Neural progenitor cell (in vitro differentiated cells): Measurements from ENCODE around the gene ACKR3. TPM values are rescaled to one million over a fixed set of nuclear protein-coding genes. Genes with fewer than 3 reads are reported as not detected.

Experiments
- DNase-seq: peaks from one replicate; pipeline ENCODE4 v3.0.0-alpha.2; 2016; ENCODE audit warnings: low spot score
- H2AFZ ChIP-seq: fragments of 200-600 bp; sonication (generic); replicated peaks from 2 replicates; pipeline ENCODE4 v1.6.1; 2016; ENCODE audit warnings: antibody characterized with exemption
- H3F3A ChIP-seq: fragments of 200-600 bp; sonication (generic); 2 replicates; pipeline ENCODE4 v1.6.1; 2016; ENCODE audit warnings: antibody characterized with exemption, low read depth
- H3K27ac ChIP-seq: fragments of 200-600 bp; sonication (generic); 2 replicates; pipeline ENCODE4 v1.5.1; 2016; ENCODE audit warnings: mild to moderate bottlenecking
- H3K27me3 ChIP-seq: fragments of 200-600 bp; sonication (generic); 2 replicates; pipeline ENCODE4 v1.6.1; 2016; ENCODE audit warnings: mild to moderate bottlenecking, moderate library complexity
- H3K36me3 ChIP-seq: fragments of 200-600 bp; sonication (generic); 2 replicates; pipeline ENCODE4 v1.5.1; 2016
- H3K4me1 ChIP-seq: fragments of 200-600 bp; sonication (generic); 2 replicates; pipeline ENCODE4 v1.6.1; 2016; ENCODE audit warnings: mixed run types
- H3K4me2 ChIP-seq: fragments of 200-600 bp; sonication (generic); 2 replicates; pipeline ENCODE4 v1.6.1; 2016
- H3K4me3 ChIP-seq: fragments of 200-600 bp; sonication (generic); 2 replicates; pipeline ENCODE4 v1.5.1; 2016
- H3K79me2 ChIP-seq: fragments of 200-600 bp; sonication (generic); 2 replicates; pipeline ENCODE4 v1.6.1; 2016; ENCODE audit warnings: low read depth
- H3K9ac ChIP-seq: fragments of 200-600 bp; sonication (generic); 2 replicates; pipeline ENCODE4 v1.6.1; 2016
- H3K9me3 ChIP-seq: fragments of 200-600 bp; sonication (generic); 2 replicates; pipeline ENCODE4 v1.5.1; 2016; ENCODE audit warnings: low read depth
- H4K20me1 ChIP-seq: fragments of 200-600 bp; sonication (generic); 2 replicates; pipeline ENCODE4 v1.6.1; 2016; ENCODE audit warnings: low read depth
- H3K27ac Mint-ChIP-seq: 3 replicates; pipeline ENCODE4 v1.8.0; 2021; ENCODE audit warnings: mixed read lengths
- H3K27me3 Mint-ChIP-seq: 2 replicates; pipeline ENCODE4 v1.8.0; 2022; ENCODE audit warnings: low read depth, mild to moderate bottlenecking, inconsistent platforms, moderate library complexity, mixed read lengths; ENCODE audit not compliant: insufficient read depth
- H3K36me3 Mint-ChIP-seq: 3 replicates; pipeline ENCODE4 v1.8.0; 2021; ENCODE audit warnings: mixed read lengths
- H3K4me1 Mint-ChIP-seq: 3 replicates; pipeline ENCODE4 v1.8.0; 2021; ENCODE audit warnings: mixed read lengths
- H3K4me3 Mint-ChIP-seq: 3 replicates; pipeline ENCODE4 v1.8.0; 2021; ENCODE audit warnings: mild to moderate bottlenecking, moderate library complexity, mixed read lengths
- H3K9me3 Mint-ChIP-seq: 3 replicates; pipeline ENCODE4 v1.8.0; 2020; ENCODE audit warnings: mixed read lengths
- EZH2 ChIP-seq: fragments of 200-600 bp; sonication (generic); IDR thresholded peaks from 2 replicates; pipeline ENCODE4 v1.6.1; 2017; ENCODE audit warnings: antibody characterized with exemption, mild to moderate bottlenecking, moderate library complexity
- EZH2phosphoT487 ChIP-seq: fragments of 200-600 bp; sonication (generic); IDR thresholded peaks from 2 replicates; pipeline ENCODE4 v1.6.1; 2017; ENCODE audit warnings: antibody characterized with exemption
- total RNA-seq: library from RNA; depleted of rRNA; stranded (reverse); fragments of >200 nt; gene quantifications from 2 replicates; pipeline ENCODE4 v1.2.3, GENCODE V29; 2015; ENCODE audit warnings: low replicate concordance
- TF ChIP-seq, protein P1 (sequence below): fragments of 200-600 bp; sonication (generic); IDR thresholded peaks from 2 replicates; pipeline ENCODE4 v1.5.1; 2017; ENCODE audit warnings: antibody characterized with exemption, mild to moderate bottlenecking

Gene ACKR3
- total RNA-seq, 1 donor from 2014 or later, result 1.6 TPM

DNA sequence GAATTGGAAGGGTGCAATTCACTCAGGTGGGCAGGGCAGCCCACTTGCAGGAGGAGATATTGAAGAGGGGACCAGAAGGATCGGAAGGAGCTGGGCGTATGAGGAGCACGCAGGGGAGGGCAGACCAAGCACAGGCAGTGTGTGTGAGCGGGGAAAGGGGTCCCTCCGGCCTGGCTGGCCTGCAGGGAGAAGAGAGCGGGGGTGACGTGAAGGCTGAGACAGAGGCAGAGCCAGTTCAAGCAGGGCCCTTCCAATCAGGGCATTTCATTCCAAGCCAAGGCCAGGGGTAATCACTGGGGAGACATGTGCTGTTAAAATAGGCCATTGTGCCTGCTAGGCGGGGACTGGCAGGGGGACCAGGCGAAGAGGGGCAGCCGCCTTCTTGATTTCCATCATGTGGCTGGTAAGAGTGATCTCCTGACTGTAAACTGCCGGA lies 62.2 kb downstream of the ACKR3 start:
- TF ChIP-seq EZH2 (no peak), EZH2phosphoT487 (no peak)
- TF ChIP-seq, protein P1, sequence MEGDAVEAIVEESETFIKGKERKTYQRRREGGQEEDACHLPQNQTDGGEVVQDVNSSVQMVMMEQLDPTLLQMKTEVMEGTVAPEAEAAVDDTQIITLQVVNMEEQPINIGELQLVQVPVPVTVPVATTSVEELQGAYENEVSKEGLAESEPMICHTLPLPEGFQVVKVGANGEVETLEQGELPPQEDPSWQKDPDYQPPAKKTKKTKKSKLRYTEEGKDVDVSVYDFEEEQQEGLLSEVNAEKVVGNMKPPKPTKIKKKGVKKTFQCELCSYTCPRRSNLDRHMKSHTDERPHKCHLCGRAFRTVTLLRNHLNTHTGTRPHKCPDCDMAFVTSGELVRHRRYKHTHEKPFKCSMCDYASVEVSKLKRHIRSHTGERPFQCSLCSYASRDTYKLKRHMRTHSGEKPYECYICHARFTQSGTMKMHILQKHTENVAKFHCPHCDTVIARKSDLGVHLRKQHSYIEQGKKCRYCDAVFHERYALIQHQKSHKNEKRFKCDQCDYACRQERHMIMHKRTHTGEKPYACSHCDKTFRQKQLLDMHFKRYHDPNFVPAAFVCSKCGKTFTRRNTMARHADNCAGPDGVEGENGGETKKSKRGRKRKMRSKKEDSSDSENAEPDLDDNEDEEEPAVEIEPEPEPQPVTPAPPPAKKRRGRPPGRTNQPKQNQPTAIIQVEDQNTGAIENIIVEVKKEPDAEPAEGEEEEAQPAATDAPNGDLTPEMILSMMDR, result no peak
- Histone ChIP-seq H3K79me2 (no peaks in the 10 kb centered on the region), H3F3A (no peaks in the 10 kb centered on the region), H3K9me3 (no peaks in the 10 kb centered on the region), H3K27ac (no peak overlapping the region), H3K4me3 (no peak overlapping the region), H3K9ac (no peak overlapping the region), H3K4me1 (no peaks in the 10 kb centered on the region), H4K20me1 (no peaks in the 10 kb centered on the region), H3K4me2 (no peak overlapping the region), H3K36me3 (no peaks in the 10 kb centered on the region), H2AFZ (no peak overlapping the region), H3K27me3 (no peaks in the 10 kb centered on the region)
- Mint-ChIP-seq H3K36me3 (no peaks in the 10 kb centered on the region), H3K4me1 (peaks cover 8% of the 10 kb centered on the region), H3K9me3 (peaks cover 9% of the 10 kb centered on the region), H3K27me3 (peaks cover 4% of the 10 kb centered on the region), H3K27ac (peak overlapping the region; percentile 62), H3K4me3 (no peak overlapping the region)
- DNase-seq, result no peak
